HTR-8/SVneo (cell line): ENCODE results near the gene RFX1.

Source experiments
- DNase-seq: peaks from one replicate; pipeline ENCODE4 v3.0.0; 2011; ENCODE audit warnings: low spot score, mixed read lengths; ENCODE audit not compliant: insufficient read length
- FAIRE-seq: peaks from 2 replicates; lab custom pipeline; 2011; peaks lifted over from hg19 to GRCh38; lab: Jason Lieb, UNC

Gene RFX1

GRCh38 chr19:13920524-13920923 lies 85.6 kb downstream of the RFX1 start:
- FAIRE-seq, result no peak
- no peak for DNase-seq

- no peak for DNase-seq
Observed at GRCh38 chr19:13918726-13919411, 87.3 kb downstream of the RFX1 start.

GRCh38 chr19:13917888-13918406 lies 88.2 kb downstream of the RFX1 start:
- DNase-seq, result no peak
- FAIRE-seq, result peak; percentile 77

More at GRCh38 chr19:13918726-13919411, 87.3 kb downstream of the RFX1 start:
- no peak for FAIRE-seq

- FAIRE-seq (no peak), DNase-seq (no peak)
Observed at GRCh38 chr19:13914777-13915176, 91.3 kb downstream of the RFX1 start.

GRCh38 chr19:13913352-13913751 lies 92.8 kb downstream of the RFX1 start:
- FAIRE-seq, result no peak
- DNase-seq, result no peak
